Measurements from ENCODE around the gene MRPL14.

Gene MRPL14

GRCh38 chr6:44063561-44064059, 63.6 kb downstream of the MRPL14 start:
- DNase-seq, result no peak
